Effector CD4-positive, alpha-beta T cell (primary cell): ENCODE results near the gene PSMB11.

Experiments used
- DNase-seq: peaks from one replicate; pipeline ENCODE4 v3.0.0-alpha.2; 2020

The PSMB11 gene

GRCh38 chr14:23089498-23090253 is 47.7 kb downstream of the PSMB11 start:
- DNase-seq = no peak

DNA sequence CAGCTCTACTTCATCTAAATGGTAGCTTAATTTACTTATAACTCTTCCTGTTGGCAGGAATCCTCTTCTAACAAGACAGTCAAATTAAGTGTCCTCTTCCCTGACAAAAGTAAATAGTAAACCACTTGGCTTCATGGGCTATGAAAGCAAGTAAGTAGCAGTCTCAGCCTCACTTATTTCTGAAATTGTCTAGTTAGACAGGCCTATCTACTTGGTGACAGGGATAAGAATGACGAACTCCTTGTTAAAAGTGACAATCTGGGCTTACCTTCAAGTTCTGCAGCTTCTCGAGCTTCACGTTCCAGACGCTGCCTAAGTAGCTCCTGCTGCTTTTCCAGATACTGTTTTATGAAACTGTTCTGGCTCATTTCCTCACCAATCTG is 48.2 kb downstream of the PSMB11 start:
- DNase-seq = no peak

DNA sequence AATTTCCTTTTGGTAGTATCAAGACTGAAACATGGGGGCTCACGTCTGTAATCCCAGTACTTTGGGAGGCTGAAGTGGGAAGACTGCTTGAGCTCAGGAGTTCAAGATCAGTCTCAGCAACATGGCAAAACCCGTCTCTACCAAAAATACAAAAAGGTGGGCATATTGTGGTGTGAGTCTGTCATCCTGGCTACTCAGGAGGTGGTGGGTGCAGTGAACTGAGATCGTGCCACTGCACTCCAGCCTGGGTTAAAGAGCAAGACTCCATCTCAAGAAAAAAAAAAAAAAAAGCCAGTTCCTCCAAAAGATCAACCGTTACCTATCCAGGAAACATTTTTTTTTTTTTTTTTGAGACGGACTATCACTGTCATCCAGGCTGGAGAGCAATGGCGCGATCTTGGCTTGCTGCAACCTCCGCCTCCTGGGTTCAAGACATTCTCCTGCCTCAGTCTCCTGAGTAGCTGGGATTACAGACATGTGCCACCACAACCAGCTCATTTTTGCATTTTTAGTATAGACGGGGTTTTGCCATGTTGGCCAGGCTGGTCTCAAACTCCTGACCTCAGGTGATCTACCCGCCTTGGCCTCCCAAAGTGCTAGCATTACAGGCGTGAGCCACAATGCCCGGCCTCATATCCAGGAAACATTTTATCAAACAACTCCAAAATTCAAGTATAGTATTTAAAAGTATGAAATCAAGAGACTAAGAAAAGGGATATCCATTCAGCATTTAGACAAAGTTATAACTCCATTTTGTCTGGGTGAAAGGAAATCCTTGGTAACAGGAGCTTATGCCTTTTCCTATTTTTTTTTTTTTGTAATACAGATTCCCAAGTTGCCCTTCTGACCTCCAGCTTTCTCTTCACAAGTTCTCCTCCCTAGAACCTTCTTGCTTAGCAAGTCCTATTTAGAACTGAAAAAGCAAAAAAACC is 49.5 kb downstream of the PSMB11 start:
- DNase-seq = no peak

DNA sequence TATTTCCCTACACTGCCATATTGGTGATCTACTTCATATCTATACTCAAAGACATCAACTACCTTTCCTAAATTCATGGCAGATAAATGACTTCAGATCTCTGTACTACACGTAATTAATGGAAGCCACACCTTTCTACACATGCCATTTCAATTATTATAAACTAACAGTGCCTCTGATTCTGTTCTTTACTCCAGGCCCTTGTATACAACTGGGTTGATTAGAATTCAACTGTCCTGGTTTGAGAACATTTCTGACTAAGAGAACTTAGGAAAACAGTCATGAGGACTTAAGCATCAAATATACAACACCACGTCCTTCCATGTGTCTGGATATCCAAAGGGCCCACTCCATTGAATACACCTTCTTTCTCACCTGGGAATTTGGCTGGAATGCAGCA is 51.1 kb downstream of the PSMB11 start:
- no peak for DNase-seq

- no peak for DNase-seq
These were observed 51.5 kb downstream of the PSMB11 start for GRCh38 chr14:23093526-23093925.
